ENCODE results near the gene RGS4.

The RGS4 gene

GRCh38 chr1:163102590-163102989 is 33.4 kb downstream of the RGS4 start:
- DNase-seq (ENCODE audit: low read depth), result no peak

- no peak for DNase-seq (ENCODE audit: low read depth)
Observed at GRCh38 chr1:163104385-163105099, 35.4 kb downstream of the RGS4 start.

GRCh38 chr1:163106364-163106987 is 37.3 kb downstream of the RGS4 start:
- no peak for DNase-seq (ENCODE audit: low read depth)

- DNase-seq (ENCODE audit: low read depth), result no peak
Observed at GRCh38 chr1:163107655-163108054, 38.5 kb downstream of the RGS4 start.

GRCh38 chr1:163115887-163116286 is 46.7 kb downstream of the RGS4 start:
- DNase-seq (ENCODE audit: low read depth), result no peak

GRCh38 chr1:163119707-163120106 is 50.5 kb downstream of the RGS4 start:
- no peak for DNase-seq (ENCODE audit: low read depth)

- DNase-seq (ENCODE audit: low read depth), result no peak
Observed at GRCh38 chr1:163120372-163120771, 51.2 kb downstream of the RGS4 start.

- DNase-seq (ENCODE audit: low read depth), result no peak
Observed at GRCh38 chr1:163124812-163125211, 55.7 kb downstream of the RGS4 start.

Data from CMK (cell line).